ENCODE results near the gene A2M.
"Not testable (repeated sequence)": the region's sequence is repeated elsewhere in the genome, so short reads cannot be mapped to it uniquely, and the experiment has no call there.

The A2M gene

GRCh38 chr12:9115731-9116559, at the start of gene A2M:
Gene A2M (minus strand): TSS chr12:9115919. CDS start chr12:9115849, 70 bp downstream.
- no peak for DNase-seq (ENCODE audit: low spot score)

- no peak for DNase-seq (ENCODE audit: low spot score)
Measured at GRCh38 chr12:9163392-9163791, 47.7 kb upstream of the A2M start.

GRCh38 chr12:9156119-9156518, 40.4 kb upstream of the A2M start:
- DNase-seq (ENCODE audit: low spot score), result no peak

- no peak for DNase-seq (ENCODE audit: low spot score)
Measured at GRCh38 chr12:9149372-9149771, 33.7 kb upstream of the A2M start.

GRCh38 chr12:9148926-9149325, 33.2 kb upstream of the A2M start:
- DNase-seq (ENCODE audit: low spot score), result no peak

GRCh38 chr12:9147461-9147860, 31.7 kb upstream of the A2M start:
- no peak for DNase-seq (ENCODE audit: low spot score)

GRCh38 chr12:9144730-9145106, 29.0 kb upstream of the A2M start:
- DNase-seq (ENCODE audit: low spot score), result no peak

GRCh38 chr12:9143929-9144729, 28.4 kb upstream of the A2M start:
- DNase-seq (ENCODE audit: low spot score), result no peak

- DNase-seq (ENCODE audit: low spot score), result no peak
Measured at GRCh38 chr12:9143137-9143536, 27.4 kb upstream of the A2M start.

GRCh38 chr12:9139588-9140290, 24.0 kb upstream of the A2M start:
- DNase-seq (ENCODE audit: low spot score), result not testable (repeated sequence)

GRCh38 chr12:9135903-9136310, 20.2 kb upstream of the A2M start:
- no peak for DNase-seq (ENCODE audit: low spot score)

- DNase-seq (ENCODE audit: low spot score), result no peak
Measured at GRCh38 chr12:9134981-9135628, 19.4 kb upstream of the A2M start.

- no peak for DNase-seq (ENCODE audit: low spot score)
Measured at GRCh38 chr12:9133216-9133916, 17.6 kb upstream of the A2M start.

GRCh38 chr12:9132008-9132535, 16.4 kb upstream of the A2M start:
- DNase-seq (ENCODE audit: low spot score), result no peak

GRCh38 chr12:9130244-9130643, 14.5 kb upstream of the A2M start:
- no peak for DNase-seq (ENCODE audit: low spot score)

- no peak for DNase-seq (ENCODE audit: low spot score)
Measured at GRCh38 chr12:9127936-9128663, 12.4 kb upstream of the A2M start.

- no peak for DNase-seq (ENCODE audit: low spot score)
Measured at GRCh38 chr12:9127484-9127883, 11.8 kb upstream of the A2M start.

- DNase-seq (ENCODE audit: low spot score), result no peak
Measured at GRCh38 chr12:9124383-9125031, 8.8 kb upstream of the A2M start.

GRCh38 chr12:9123781-9124382, 8.2 kb upstream of the A2M start:
- no peak for DNase-seq (ENCODE audit: low spot score)
